RWPE2 (cell line): ENCODE data around the gene NBEAL2.

Source experiments
- ATAC-seq: fragments of 200-7000 bp; cut with Tn5 transposase; 3 replicates; pipeline ENCODE4 v1.9.1; 2021; ENCODE audit warnings: low read depth
- DNase-seq: peaks from one replicate; pipeline ENCODE4 v3.0.0-alpha.2; 2020; ENCODE audit warnings: low spot score
- H3K27ac ChIP-seq: fragments of 450-650 bp; 2 replicates; pipeline ENCODE4 v1.5.1; 2017; ENCODE audit warnings: mild to moderate bottlenecking; ENCODE audit not compliant: poor library complexity, severe bottlenecking
- H3K27me3 ChIP-seq: fragments of 250-450 bp; sonication (Bioruptor Pico); 2 replicates; pipeline ENCODE4 v1.5.1; 2021; ENCODE audit warnings: mild to moderate bottlenecking, moderate library complexity; ENCODE audit not compliant: insufficient read depth, poor library complexity, severe bottlenecking
- H3K36me3 ChIP-seq: fragments of 250-450 bp; sonication (Bioruptor Pico); 2 replicates; pipeline ENCODE4 v1.5.1; 2020; ENCODE audit warnings: low read depth, mild to moderate bottlenecking, moderate library complexity
- H3K4me1 ChIP-seq: fragments of 250-450 bp; sonication (Bioruptor Pico); 2 replicates; pipeline ENCODE4 v1.5.1; 2021; ENCODE audit warnings: mild to moderate bottlenecking, moderate library complexity; ENCODE audit not compliant: insufficient read depth, poor library complexity, severe bottlenecking
- H3K4me3 ChIP-seq: fragments of 250-450 bp; sonication (Bioruptor Pico); 2 replicates; pipeline ENCODE4 v1.5.1; 2021; ENCODE audit warnings: mild to moderate bottlenecking, moderate library complexity; ENCODE audit not compliant: severe bottlenecking
- H3K9me3 ChIP-seq: fragments of 250-450 bp; sonication (Bioruptor Pico); 2 replicates; pipeline ENCODE4 v1.5.1; 2021; ENCODE audit warnings: mild to moderate bottlenecking, moderate library complexity; ENCODE audit not compliant: severe bottlenecking
- TF ChIP-seq, protein P1 (sequence below): fragments of 450-650 bp; IDR thresholded peaks from one replicate; pipeline ENCODE4 v1.5.1; 2017; ENCODE audit warnings: mild to moderate bottlenecking, moderate library complexity; ENCODE audit not compliant: poor library complexity, severe bottlenecking

NBEAL2 gene

DNA sequence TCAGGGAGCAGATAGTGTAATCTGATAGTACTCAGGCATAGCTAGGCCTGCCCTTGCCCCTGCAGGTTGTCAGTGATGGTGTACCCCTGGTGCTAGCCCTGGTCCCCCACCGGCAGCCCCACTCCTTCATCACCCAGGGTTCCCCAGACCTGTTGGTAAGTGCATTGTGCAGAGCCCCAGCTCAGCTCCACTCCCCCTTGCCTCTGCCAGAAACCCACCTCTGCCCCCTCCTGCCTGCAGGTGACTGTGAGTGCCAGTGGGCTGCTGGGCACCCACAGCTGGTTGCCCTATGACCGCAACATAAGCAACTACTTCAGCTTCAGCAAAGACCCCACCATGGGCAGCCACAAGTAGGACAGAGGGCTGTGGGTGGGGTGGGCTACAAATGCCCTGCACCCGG, 27.5 kb downstream of the NBEAL2 start:
- Histone ChIP-seq H3K27me3 (no peaks in the 10 kb centered on the region), H3K27ac (no peak overlapping the region), H3K36me3 (peaks cover 57% of the 10 kb centered on the region), H3K9me3 (no peaks in the 10 kb centered on the region), H3K4me1 (no peaks in the 10 kb centered on the region), H3K4me3 (no peak overlapping the region)
- ATAC-seq (no peak), DNase-seq (peak; percentile 45)
- TF ChIP-seq, protein P1, sequence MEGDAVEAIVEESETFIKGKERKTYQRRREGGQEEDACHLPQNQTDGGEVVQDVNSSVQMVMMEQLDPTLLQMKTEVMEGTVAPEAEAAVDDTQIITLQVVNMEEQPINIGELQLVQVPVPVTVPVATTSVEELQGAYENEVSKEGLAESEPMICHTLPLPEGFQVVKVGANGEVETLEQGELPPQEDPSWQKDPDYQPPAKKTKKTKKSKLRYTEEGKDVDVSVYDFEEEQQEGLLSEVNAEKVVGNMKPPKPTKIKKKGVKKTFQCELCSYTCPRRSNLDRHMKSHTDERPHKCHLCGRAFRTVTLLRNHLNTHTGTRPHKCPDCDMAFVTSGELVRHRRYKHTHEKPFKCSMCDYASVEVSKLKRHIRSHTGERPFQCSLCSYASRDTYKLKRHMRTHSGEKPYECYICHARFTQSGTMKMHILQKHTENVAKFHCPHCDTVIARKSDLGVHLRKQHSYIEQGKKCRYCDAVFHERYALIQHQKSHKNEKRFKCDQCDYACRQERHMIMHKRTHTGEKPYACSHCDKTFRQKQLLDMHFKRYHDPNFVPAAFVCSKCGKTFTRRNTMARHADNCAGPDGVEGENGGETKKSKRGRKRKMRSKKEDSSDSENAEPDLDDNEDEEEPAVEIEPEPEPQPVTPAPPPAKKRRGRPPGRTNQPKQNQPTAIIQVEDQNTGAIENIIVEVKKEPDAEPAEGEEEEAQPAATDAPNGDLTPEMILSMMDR, result no peak

DNA sequence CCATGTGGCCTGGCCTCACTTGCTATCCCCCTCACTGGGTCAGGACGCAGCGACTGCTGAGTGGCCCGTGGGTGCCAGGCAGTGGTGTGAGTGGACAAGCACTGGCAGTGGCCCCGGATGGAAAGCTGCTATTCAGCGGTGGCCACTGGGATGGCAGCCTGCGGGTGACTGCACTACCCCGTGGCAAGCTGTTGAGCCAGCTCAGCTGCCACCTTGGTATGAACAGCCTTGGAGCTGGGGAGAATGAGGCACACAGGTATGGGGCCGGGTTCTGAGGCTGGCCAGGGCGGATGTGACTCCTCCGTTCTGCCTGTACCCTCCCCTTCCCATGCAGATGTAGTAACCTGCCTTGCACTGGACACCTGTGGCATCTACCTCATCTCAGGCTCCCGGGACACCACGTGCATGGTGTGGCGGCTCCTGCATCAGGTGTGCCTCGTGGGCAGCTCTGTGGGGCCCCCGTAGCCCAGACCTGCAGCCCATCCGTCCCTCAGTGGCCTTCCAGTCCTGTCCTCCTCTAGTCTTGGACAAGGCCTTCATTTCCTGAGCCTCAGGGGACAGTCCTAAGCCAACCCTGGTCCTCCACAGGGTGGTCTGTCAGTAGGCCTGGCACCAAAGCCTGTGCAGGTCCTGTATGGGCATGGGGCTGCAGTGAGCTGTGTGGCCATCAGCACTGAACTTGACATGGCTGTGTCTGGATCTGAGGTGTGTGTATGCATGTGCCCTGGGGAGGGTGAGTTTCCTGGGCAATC, 28.2 kb downstream of the NBEAL2 start:
- Histone ChIP-seq H3K4me3 (no peak overlapping the region), H3K4me1 (no peaks in the 10 kb centered on the region), H3K36me3 (peaks cover 51% of the 10 kb centered on the region), H3K27me3 (no peaks in the 10 kb centered on the region), H3K9me3 (no peaks in the 10 kb centered on the region), H3K27ac (no peak overlapping the region)
- ATAC-seq (no peak), DNase-seq (peak; percentile 59)
- TF ChIP-seq, protein P1, result no peak

DNA sequence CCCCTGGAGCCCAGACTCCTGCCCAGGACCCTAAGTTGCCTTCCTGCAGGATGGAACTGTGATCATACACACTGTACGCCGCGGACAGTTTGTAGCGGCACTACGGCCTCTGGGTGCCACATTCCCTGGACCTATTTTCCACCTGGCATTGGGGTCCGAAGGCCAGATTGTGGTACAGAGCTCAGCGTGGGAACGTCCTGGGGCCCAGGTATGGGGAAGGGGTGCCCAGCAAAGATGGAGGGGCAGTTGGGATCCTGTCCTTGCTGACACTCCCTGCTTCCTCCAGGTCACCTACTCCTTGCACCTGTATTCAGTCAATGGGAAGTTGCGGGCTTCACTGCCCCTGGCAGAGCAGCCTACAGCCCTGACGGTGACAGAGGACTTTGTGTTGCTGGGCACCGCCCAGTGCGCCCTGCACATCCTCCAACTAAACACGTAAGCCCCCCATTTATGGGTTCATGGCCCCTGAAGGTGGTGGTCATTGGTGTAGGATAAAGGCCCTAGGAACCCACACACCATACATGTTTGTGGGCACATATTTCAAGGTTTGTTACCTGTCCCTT, 28.8 kb downstream of the NBEAL2 start:
- Histone ChIP-seq H3K9me3 (no peaks in the 10 kb centered on the region), H3K27me3 (no peaks in the 10 kb centered on the region), H3K4me1 (no peaks in the 10 kb centered on the region), H3K27ac (no peak overlapping the region), H3K36me3 (peaks cover 47% of the 10 kb centered on the region), H3K4me3 (no peak overlapping the region)
- DNase-seq (no peak), ATAC-seq (no peak)
- TF ChIP-seq, protein P1, result no peak

DNA sequence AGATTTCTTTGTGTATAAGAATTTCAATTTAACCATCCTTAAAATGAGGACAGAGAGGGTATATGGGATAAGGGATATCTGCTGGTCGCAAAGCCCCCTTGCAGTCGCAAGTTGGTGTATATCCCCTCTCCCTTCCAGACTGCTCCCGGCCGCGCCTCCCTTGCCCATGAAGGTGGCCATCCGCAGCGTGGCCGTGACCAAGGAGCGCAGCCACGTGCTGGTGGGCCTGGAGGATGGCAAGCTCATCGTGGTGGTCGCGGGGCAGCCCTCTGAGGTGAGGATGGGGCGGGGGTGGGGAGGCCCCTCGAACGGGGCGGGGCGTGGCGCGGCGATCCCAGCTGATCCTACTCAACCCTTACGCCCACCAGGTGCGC, 29.4 kb downstream of the NBEAL2 start:
- Histone ChIP-seq H3K4me3 (peak overlapping the region; percentile 15), H3K36me3 (peaks cover 41% of the 10 kb centered on the region), H3K27me3 (no peaks in the 10 kb centered on the region), H3K9me3 (no peaks in the 10 kb centered on the region), H3K27ac (no peak overlapping the region), H3K4me1 (no peaks in the 10 kb centered on the region)
- TF ChIP-seq, protein P1, result no peak
- DNase-seq (no peak), ATAC-seq (no peak)
